Medulla oblongata (tissue), 1 donor: ENCODE results near the gene KCNT1.

ENCODE experiments used
- DNase-seq: peaks from one replicate; pipeline ENCODE4 v3.0.0-alpha.2; 2015; ENCODE audit errors: extremely low spot score

Gene KCNT1

DNA sequence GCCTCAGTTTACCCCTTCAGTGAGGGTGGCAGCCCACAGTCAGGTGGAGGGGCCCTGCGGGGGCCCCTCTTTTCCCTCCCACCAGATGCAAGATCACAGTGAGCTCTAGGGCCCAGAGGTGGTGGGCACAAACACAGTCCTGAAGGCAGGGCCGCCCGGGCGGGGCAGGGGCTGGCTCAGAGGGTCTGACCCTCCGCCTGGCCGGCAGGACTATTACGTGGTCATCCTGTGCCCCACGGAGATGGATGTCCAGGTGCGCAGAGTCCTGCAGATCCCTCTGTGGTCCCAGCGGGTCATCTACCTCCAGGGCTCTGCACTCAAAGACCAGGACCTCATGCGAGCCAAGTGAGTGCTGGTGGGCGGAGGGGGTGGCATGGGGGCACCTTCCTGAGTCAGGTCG is 63.4 kb downstream of the KCNT1 start:
- DNase-seq = no peak

DNA sequence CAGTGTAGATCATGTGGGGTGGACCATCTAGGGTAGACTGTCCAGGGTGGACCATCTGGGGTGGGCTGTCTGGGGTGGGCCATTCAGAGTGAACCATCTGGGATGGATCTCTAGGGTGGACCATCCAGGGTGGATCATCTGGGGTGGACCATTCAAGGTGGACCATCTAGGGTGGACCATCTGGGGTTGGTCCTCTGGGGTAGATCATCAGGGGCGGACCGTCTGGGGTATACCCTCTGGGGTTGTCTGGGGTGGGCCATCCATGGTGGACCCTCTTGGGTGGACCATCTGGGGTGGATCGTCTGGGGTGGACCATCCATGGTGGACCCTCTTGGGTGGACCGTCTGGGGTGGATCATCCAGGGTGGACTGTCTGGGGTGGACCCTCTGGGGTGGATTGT is 64.3 kb downstream of the KCNT1 start:
- no peak for DNase-seq

DNA sequence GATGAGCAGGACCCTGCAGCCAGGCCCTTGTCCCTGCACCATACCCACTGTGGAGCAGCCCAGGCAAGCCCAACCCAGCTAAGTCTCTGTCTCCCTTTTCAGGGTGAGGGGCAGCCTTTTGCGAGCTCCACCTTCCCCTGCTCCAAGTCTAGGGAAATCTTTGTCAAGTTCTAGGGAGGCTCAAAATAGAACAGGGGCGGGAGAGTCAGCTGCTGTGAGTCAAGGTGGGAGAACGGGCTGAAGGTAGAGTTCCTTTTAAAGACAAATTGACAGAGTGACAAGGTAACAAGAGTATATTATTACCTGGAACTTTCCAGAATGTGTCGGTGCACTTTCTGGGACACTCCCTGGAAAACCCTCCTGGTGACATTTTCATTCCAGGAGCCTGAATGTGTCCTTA is 64.7 kb downstream of the KCNT1 start:
- DNase-seq = no peak

DNA sequence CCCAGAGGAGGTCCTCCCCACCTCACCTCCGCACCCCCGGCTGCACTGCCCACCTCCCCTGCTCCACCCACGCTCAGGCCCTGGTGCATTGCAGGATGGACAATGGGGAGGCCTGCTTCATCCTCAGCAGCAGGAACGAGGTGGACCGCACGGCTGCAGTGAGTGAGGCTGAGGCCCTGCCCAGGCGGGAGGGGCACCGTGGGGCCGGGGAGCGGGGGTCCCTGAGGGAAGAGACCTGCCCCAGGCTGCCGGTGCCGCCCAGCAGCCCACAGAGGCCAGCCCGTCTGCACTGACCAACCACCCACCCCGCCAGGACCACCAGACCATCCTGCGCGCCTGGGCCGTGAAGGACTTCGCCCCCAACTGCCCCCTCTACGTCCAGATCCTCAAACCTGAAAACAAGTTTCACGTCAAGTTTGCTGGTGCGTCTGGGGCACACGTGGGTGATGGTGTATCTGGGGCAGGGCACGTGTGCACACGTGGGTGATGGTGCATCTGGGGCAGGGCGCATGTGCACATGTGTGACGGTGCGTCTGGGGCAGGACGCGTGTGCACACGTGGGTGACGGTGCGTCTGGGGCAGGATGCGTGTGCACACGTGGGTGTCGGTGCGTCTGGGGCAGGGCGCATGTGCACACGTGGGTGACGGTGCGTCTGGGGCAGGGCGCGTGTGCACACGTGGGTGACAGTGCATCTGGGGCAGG is 66.7 kb downstream of the KCNT1 start:
- no peak for DNase-seq

DNA sequence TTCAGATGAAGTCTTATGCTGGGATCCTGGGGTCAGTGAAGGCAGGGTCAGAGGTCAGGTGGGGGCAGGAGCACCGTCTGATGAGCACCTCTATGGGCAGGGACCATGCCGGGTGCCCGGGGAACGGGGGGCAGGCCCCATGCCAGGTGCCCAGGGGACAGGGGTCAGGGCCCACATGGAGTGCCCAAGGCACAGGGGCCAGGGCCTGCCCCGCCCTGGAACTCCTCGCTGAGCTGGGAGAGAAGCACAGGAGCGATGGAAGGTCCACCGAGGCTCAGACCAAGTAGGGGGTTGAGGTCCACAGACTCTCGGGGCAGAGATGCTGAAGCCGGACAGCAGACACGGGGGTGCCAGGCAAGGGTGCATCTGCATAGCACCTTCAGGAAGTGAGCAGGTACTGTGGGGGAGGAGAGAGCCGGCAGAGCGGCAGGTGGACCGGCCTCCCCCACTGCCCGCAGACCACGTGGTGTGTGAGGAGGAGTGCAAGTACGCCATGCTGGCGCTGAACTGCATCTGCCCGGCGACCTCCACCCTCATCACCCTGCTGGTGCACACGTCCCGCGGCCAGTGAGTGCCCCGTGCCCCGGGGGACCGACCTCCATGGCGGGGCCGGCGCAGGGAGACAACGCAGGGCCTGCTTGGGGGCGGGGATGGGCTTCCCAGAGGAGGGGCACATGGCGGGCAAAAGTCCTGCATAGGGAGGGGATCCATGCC is 67.7 kb downstream of the KCNT1 start:
- DNase-seq = no peak

DNA sequence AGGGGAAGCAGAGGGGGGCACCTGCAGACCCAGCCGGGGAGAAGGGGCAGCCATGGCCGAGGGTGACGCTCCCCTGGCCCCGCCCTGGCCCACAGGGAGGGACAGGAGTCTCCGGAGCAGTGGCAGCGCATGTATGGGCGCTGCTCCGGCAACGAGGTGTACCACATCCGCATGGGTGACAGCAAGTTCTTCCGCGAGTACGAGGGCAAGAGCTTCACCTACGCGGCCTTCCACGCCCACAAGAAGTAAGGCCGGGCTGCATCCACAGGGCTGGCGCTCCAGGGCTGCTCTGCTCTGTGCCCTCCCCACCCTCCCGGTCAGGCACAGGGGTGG is 68.2 kb downstream of the KCNT1 start:
- no peak for DNase-seq

DNA sequence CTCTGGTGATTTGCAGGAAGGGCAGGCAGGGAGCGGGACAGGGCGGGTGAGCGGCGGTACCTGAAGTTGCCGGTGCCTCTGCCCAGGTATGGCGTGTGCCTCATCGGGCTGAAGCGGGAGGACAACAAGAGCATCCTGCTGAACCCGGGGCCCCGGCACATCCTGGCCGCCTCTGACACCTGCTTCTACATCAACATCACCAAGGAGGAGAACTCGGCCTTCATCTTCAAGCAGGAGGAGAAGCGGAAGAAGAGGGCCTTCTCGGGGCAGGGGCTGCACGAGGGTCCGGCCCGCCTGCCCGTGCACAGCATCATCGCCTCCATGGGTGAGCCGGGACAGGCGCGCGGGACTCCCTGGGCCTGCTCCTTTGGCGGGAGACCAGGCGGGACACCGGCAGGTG is 68.8 kb downstream of the KCNT1 start:
- DNase-seq = no peak

DNA sequence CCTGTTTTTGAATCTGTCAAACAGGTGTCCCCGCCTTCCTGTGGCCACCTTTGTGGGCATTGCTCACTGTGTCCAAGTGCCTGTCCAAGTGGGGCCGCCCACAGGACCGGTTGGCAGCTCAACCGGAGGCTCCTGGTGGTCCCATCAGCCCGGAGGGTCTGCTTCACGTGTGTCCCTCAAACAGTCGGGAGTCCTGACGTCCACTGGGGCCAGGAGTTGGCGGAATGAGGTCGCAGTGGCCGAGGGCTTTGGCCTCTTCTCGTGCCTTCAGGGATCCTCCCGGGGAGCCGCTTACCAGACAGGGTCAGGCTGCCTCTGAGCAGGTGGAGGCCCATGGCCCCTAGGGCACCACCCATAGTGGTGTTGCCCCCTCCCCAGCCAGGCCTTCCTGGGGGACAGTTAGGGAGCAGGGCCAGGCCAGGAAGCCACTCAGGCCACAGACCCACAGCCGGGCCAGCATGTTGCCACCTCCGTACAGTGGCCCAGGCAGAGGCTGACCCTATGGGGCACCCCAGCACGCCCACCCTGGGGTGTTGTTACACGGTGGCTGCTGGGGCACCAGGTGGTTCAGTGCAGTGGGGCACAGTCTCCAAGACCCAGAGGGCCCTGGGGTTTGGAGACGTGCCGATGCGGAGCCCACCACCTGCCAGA is 69.5 kb downstream of the KCNT1 start:
- DNase-seq = no peak

DNA sequence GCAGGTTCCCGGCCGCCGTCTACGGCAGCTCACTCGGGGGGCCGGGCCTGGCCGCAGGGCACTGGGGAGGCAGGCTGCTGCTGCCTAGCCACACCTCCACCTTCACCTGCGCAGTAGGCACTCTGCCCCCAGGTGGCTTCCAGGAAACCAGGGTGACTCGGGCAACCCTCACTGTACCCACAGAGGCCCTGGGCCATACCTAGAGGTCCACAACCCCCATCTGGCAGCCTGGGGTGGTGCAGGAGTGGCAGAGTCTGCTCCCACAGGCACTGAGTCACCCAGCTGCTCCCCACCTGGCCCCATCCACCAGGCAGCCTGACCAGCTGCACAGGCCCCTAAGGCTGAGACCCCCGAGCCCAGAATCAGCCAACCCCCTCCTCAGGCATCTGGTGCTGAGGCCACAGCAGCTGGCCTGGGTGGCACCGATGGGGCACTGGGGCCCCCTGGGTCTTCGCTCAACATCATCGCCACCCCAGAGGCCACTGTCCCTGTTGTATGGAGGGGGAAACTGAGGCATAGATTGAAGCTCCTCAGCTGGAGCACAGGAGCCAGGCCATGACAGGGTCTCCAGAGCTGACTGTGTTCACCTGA is 70.2 kb downstream of the KCNT1 start:
- no peak for DNase-seq

DNA sequence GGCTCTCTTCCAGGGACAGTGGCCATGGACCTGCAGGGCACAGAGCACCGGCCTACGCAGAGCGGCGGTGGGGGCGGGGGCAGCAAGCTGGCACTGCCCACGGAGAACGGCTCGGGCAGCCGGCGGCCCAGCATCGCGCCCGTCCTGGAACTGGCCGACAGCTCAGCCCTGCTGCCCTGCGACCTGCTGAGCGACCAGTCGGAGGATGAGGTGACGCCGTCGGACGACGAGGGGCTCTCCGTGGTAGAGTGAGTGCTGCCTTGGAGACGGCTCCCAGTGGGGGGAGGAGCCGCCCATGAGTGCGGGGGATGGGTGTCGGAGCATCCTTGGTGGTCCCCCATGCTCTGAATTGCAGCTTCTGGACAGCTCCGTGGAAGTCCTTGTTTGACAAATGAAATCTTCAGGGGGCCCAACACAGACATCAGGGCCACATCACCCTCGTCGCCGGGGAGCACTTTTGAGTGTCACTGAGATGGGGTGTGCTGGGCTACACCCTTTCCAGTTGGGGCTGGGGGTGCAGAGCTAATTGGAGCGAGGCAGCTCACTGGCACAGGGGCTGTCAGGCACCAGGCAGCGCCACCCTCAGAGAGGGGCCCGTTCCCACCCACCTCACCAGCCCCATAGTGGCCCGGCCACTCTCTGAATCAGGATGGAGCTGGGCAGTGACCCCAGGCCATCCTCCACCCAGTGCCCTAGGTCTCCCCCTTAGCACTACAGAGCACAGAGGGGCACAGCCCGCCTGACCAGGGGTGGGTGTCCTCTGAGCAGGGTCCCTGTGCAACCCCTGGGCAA is 70.9 kb downstream of the KCNT1 start:
- no peak for DNase-seq

DNA sequence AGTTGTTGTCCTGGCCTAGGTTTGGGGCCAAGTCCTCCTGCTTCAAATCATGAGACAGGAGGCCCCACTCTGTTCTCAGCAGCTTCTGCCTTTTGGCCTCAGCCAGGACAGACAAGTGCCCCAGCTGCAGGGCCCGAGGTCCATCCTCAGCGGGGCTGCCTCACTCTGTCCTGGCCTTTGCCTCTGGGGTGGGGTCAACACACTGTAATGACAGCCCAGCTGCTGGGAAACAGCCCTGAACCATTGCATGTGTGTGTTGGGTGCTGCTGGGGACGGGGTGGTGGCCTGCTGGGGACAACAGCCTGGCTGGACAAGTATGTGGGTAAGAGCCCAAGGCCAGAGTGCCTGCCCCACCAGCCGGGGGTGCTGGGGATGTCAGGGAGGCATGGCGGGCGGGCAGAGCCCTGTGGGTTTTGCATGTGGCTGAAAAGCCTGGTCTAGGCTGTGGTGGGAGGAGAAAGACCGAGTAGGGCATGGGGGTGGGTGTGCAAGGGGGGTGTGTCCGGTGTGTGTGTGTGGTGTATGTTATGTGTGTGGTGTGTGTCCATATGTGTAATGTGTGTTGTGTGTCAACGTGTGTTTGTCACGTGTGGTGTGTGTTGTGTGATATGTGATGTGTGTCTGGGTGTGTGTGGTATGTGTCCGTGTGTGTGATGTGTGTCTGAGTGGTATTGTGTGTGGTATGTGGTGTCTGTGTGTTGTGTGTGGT is 71.7 kb downstream of the KCNT1 start:
- DNase-seq = no peak

DNA sequence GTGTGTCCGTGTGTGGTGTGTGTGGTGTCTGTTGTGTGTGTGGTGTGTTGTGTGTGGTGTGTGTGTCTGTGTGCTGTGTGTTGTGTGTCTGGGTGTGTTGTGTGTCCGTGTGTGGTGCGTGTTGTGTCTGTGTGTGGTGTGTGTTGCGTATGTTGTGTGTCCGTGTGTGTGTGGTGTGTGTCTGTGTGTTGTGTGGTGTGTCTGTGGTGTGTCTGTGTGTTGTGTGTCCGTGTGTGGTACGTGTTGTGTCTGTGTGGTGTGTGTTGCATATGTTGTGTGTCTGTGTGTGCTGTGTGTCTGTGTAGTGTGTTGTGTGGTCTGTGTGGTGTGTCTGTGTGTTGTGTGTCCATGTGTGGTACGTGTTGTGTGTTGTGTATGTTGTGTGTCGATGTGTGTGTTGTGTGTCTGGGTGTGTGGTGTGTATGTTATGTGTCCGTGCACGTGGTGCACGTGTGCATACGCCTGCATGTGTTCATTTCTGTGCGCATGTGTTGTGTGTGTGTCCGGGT is 72.3 kb downstream of the KCNT1 start:
- DNase-seq = no peak

DNA sequence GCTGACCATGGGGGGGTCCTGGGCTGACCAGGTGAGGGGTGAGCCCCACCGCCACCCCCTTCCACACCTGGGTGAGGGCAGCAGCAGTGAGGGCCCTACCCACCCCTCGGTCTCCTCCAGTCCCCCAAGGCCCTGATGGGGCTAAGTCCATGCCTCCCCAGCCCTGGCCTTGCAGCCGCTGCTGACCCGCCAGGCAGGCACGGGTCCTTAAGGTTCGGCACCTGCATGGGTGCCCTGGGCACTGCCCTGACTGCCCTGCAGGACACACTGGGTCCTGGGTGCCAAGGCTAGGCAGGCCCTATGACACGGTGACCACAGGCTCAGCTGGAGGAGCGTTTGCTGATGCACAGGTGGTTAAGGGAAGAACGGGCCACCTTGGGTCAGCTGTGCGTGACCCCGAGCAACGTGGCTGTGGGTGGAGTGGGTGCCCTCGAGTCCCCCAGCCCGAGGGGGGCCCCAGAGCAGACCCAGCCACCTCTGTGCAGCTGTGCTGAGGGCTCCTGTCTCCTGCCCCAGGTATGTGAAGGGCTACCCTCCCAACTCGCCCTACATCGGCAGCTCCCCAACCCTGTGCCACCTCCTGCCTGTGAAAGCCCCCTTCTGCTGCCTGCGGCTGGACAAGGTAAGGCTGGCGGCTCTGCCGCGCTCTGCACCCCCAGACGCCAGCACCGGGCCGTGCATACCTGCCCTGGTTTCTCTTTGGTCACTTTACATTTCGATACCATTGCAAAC is 73.0 kb downstream of the KCNT1 start:
- no peak for DNase-seq

DNA sequence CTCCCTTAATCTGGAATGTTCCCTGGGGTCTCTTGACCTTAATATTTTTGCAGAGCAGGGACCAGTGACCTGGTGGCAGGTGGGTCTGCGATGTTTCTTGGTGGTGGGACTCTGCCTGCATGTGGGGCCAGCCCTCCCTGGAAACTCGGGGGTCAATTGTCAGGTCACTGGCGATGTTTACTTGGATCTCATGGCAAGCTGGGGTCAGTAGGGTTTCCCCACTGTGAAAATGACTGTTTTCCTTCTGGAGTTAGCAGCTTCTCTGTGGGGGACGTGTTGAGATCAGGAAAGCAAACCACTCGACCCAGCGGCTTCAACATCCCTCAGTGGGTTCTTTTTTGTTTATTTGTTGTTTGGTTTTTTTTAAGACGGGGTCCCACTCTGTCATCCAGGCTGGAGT is 73.9 kb downstream of the KCNT1 start:
- DNase-seq = no peak

DNA sequence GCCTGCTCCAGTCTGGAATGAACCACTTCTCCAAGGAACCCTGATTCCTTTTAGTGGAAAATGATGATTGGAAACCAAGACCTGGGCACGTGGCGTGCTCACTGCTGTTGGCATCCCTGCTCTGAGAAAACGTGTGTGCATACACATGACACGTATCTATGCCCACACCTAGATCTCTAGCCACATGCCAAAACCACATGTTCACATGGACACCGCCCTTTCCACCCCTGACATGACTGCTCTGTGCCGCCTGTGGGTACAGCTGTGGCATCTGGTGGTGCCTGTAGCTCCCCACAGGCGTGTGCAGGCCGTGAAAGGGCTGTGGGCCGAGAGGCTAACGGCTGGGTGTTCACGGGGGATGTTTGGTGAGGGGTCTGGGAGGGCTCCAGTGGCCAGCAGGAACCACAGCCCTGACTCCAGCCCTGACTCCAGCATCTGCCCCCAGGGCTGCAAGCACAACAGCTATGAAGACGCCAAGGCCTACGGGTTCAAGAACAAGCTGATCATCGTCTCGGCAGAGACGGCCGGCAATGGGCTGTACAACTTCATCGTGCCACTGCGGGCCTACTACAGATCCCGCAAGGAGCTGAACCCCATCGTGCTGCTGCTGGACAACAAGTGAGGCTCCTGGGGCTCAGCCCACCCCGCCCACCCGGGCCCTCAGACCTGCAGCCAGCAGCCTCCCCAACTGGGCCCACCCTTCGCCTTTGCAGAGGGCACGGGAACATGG is 75.1 kb downstream of the KCNT1 start:
- no peak for DNase-seq

DNA sequence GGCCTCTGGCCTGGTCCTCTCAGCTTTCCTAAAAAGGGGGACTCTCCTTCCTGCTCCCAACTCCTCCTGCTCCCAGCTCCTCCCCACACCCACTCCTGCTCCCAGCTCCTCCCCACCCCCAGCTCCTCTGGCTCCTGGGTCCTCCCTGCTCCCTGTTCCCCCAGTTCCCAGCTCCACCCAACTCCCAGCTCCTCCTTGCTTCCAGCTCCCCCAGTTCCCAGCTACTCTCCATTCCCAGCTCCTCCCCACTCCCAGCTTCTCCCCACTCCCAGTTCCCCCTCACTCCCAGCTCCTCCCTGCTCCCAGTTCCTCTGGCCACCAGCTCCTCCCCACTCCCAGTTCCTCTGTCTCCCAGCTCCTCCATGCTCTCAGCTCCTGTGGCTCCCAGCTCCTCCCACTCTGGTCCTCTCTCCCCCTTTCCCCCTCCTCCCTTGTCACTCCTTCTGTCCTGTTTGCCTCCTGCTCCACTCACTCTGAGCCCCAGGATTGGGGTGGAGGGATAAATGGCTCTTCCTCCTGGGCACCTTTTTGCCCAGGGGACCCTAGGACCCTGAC is 75.7 kb downstream of the KCNT1 start:
- no peak for DNase-seq

DNA sequence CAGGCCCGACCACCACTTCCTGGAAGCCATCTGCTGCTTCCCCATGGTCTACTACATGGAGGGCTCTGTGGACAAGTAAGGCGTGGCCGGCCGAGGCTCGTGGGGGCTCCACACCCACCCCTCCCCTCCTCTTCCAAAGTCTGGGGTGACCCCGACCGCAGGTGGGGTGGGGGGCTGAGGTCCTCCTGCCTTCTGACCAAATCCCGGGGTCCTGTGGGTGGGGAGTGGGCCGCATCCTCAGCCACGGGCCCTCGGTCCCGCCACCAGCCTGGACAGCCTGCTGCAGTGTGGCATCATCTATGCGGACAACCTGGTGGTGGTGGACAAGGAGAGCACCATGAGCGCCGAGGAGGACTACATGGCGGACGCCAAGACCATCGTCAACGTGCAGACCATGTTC is 76.4 kb downstream of the KCNT1 start:
- DNase-seq = no peak

DNA sequence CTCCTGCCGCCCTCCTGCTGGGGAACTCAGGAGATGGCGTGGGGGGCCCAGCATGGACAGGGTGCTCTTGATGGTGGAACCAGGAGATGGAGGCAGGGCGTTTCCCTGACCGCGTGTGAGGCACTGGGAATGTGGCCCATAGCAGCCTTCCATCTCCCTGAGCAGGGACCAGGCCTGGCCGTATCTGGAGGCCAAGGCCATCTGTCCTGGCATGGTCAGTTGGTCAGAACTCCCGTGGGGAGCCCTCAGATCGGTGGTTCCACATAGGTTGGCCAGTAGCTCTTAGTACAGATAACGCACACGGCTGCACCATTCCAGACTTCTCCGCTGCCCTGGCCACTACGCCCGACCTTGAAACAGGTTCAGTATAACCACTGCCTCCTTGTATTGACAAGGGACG is 77.6 kb downstream of the KCNT1 start:
- DNase-seq = no peak

DNA sequence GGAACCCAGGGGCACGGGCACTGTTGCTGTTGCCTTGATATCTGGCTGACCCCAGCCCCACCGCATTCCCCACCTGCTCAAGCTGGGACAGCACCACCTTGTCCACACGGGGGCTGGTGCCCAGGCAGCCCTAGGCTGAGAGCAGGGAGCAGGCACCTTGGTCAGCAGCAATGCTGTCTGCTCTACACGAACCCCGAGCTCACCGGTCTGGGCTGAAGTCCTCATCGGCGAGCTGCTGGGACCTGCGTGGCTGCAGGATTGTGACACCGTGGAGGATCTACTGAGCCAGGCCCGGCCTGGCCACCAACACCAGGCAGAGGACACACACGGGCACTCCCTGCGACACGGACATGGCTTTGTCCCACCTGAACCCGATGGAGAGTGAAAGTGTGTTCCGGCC is 78.1 kb downstream of the KCNT1 start:
- DNase-seq = no peak

DNA sequence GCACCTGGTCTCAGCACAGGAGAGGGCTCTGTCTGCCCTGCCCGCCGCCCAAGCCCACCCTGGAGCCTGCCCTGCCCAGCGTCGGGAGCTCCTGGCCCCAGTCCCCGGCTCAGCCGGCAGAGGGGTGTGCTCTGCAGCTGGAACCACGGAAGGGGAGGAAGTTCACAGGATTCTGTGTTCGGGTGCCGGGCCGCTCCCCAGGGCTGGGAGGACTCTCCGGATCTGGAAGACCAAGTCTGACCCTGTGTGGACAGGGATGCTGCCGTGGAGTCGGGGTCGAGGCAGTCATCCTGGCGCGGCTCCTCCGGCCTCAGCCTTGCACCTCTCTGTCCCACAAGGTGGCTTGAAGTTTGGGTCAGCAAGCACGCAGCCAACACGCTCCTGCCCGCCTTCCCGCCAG is 78.6 kb downstream of the KCNT1 start:
- no peak for DNase-seq
